Measurements from ENCODE around the gene MBNL1. TPM values are rescaled to one million over a fixed set of nuclear protein-coding genes. Genes with fewer than 3 reads are reported as not detected.

MBNL1 gene
- polyA plus RNA-seq, 1 donor (not counting 4 experiments of a cell fraction or from before 2014, with no cell fraction given), result 58.3 TPM

DNA sequence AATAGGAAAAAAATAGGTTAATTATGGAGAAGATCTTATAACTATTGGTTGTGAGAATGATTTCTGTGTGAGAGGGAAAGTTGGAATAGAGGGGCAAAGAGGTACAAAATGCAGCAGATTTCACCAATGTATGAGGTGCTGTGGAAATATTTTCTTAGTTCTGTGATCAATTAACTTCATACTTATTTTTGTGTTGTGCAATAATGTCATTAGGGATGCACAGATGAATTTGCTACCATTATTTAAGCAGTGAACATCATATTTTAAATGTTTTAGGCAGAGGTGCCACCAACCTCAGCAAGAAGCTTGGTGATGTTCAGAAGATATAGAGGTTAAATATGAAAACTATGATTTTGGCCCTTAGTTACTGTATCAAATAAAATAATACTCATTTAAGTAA lies 21.6 kb downstream of the MBNL1 start:
- Histone ChIP-seq H3K79me2 (ENCODE audit: control insufficient read depth, insufficient read depth, low read length) (peaks cover 84% of the 10 kb centered on the region), H3K36me3 (ENCODE audit: control insufficient read depth in 2 of 2, extremely low read depth in 1 of 2, insufficient read depth in 2 of 2, low read length in 2 of 2) (no peaks in the 10 kb centered on the region), H3K4me1 (ENCODE audit: control insufficient read depth, extremely low read depth, insufficient read depth, low read length) (peaks cover 22% of the 10 kb centered on the region), H3K9me3 (ENCODE audit: control insufficient read depth, low read depth, low read length) (no peaks in the 10 kb centered on the region), H3K4me3 (ENCODE audit: control insufficient read depth in 2 of 3, extremely low read depth in 1 of 3, insufficient read depth in 2 of 3, low read depth in 1 of 3, low read length in 3 of 3) (no peak overlapping the region), H3K27ac (ENCODE audit: control insufficient read depth, insufficient read depth, low read length) (no peak overlapping the region), H3K4me2 (ENCODE audit: control insufficient read depth, extremely low read depth, insufficient read depth, low read depth, low read length) (no peak overlapping the region), H4K20me1 (ENCODE audit: control insufficient read depth, extremely low read depth, insufficient read depth, low read length) (no peaks in the 10 kb centered on the region), H3K9me1 (ENCODE audit: control insufficient read depth, extremely low read depth, insufficient read depth, low read length) (no peaks in the 10 kb centered on the region), H3K9ac (ENCODE audit: control insufficient read depth, extremely low read depth, insufficient read depth, low read length) (no peak overlapping the region), H3K27me3 (ENCODE audit: control insufficient read depth, extremely low read depth, insufficient read depth, low read length) (no peaks in the 10 kb centered on the region), H2AFZ (ENCODE audit: control insufficient read depth, low read length) (no peak overlapping the region)
- dilution Hi-C loops (cut with MboI; ENCODE audit: extremely low pct_ligation_motif_present, low sequenced_read_pairs), result no loop called here
- FAIRE-seq (no peak), DNase-seq (ENCODE audit: low read depth, low spot score) (no peak)
- no peak for TF ChIP-seq CTCF (optimal IDR thresholded peaks at IDR 0.05 in 1 of 3, IDR thresholded peaks at IDR 0.05 in 1 of 3, conservative IDR thresholded peaks at IDR 0.05 in 1 of 3; ENCODE audit: extremely low read depth in 1 of 3, insufficient read depth in 2 of 3, low read length in 3 of 3)
- no peak for TF ChIP-seq EZH2 (IDR thresholded peaks at IDR 0.05; ENCODE audit: low read length)

- Histone ChIP-seq H3K4me2 (ENCODE audit: control insufficient read depth, extremely low read depth, insufficient read depth, low read depth, low read length) (no peak overlapping the region), H3K9ac (ENCODE audit: control insufficient read depth, extremely low read depth, insufficient read depth, low read length) (no peak overlapping the region), H3K79me2 (ENCODE audit: control insufficient read depth, insufficient read depth, low read length) (peaks cover 86% of the 10 kb centered on the region), H3K9me3 (ENCODE audit: control insufficient read depth, low read depth, low read length) (no peaks in the 10 kb centered on the region), H3K36me3 (ENCODE audit: control insufficient read depth in 2 of 2, extremely low read depth in 1 of 2, insufficient read depth in 2 of 2, low read length in 2 of 2) (no peaks in the 10 kb centered on the region), H3K9me1 (ENCODE audit: control insufficient read depth, extremely low read depth, insufficient read depth, low read length) (no peaks in the 10 kb centered on the region), H3K4me1 (ENCODE audit: control insufficient read depth, extremely low read depth, insufficient read depth, low read length) (peaks cover 22% of the 10 kb centered on the region), H4K20me1 (ENCODE audit: control insufficient read depth, extremely low read depth, insufficient read depth, low read length) (no peaks in the 10 kb centered on the region), H2AFZ (ENCODE audit: control insufficient read depth, low read length) (no peak overlapping the region), H3K4me3 (ENCODE audit: control insufficient read depth in 2 of 3, extremely low read depth in 1 of 3, insufficient read depth in 2 of 3, low read depth in 1 of 3, low read length in 3 of 3) (no peak overlapping the region), H3K27ac (ENCODE audit: control insufficient read depth, insufficient read depth, low read length) (no peak overlapping the region), H3K27me3 (ENCODE audit: control insufficient read depth, extremely low read depth, insufficient read depth, low read length) (no peaks in the 10 kb centered on the region)
- DNase-seq (ENCODE audit: low read depth, low spot score) (no peak), FAIRE-seq (no peak)
- dilution Hi-C loops (cut with MboI; ENCODE audit: extremely low pct_ligation_motif_present, low sequenced_read_pairs), result no loop called here
- TF ChIP-seq CTCF (optimal IDR thresholded peaks at IDR 0.05 in 1 of 3, IDR thresholded peaks at IDR 0.05 in 1 of 3, conservative IDR thresholded peaks at IDR 0.05 in 1 of 3; ENCODE audit: extremely low read depth in 1 of 3, insufficient read depth in 2 of 3, low read length in 3 of 3) (no peak), EZH2 (IDR thresholded peaks at IDR 0.05; ENCODE audit: low read length) (no peak)
These were observed 22.5 kb downstream of the MBNL1 start for GRCh38 chr3:152291238-152291637.
